ENCODE measurements around the gene STARD9. TPM values are rescaled to one million over a fixed set of nuclear protein-coding genes. Genes with fewer than 3 reads are reported as not detected.
"Not testable (repeated sequence)": the region's sequence is repeated elsewhere in the genome, so short reads cannot be mapped to it uniquely, and the experiment has no call there.

STARD9 gene
- polyA plus RNA-seq, 1 donor (not counting 4 experiments of a cell fraction or from before 2014, with no cell fraction given) = 0.76 TPM

DNA sequence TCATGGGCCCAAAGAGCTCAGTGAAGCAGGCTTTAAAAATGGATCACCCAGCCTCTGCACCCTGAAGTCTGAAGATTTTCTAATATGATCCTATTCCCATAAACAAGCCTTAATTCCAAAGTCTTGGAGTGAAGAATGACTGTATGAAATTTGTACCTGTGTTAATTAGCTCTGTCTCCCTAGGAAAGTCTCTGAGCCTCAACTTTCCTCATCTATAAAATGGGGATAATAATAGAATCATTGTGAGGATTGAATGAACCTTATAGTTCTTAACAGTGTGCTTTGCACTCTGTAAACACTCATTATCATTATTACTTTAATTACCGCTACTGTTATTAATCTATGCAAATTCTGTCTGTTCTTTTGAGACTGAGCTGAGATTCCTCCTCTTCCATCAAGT, 99.6 kb downstream of the STARD9 start:
- Histone ChIP-seq H3K27me3 (ENCODE audit: control insufficient read depth, extremely low read depth, insufficient read depth, low read length) (no peaks in the 10 kb centered on the region), H3K9me3 (ENCODE audit: control insufficient read depth, low read depth, low read length) (no peaks in the 10 kb centered on the region), H2AFZ (ENCODE audit: control insufficient read depth, low read length) (no peak overlapping the region), H3K4me2 (ENCODE audit: control insufficient read depth, extremely low read depth, insufficient read depth, low read depth, low read length) (no peak overlapping the region), H3K36me3 (ENCODE audit: control insufficient read depth in 2 of 2, extremely low read depth in 1 of 2, insufficient read depth in 2 of 2, low read length in 2 of 2) (peaks cover 0 to 2% of the 10 kb centered on the region in 2 experiments), H3K27ac (ENCODE audit: control insufficient read depth, insufficient read depth, low read length) (no peak overlapping the region), H3K9me1 (ENCODE audit: control insufficient read depth, extremely low read depth, insufficient read depth, low read length) (no peaks in the 10 kb centered on the region), H3K4me3 (ENCODE audit: control insufficient read depth in 2 of 3, extremely low read depth in 1 of 3, insufficient read depth in 2 of 3, low read depth in 1 of 3, low read length in 3 of 3) (no peak overlapping the region), H3K79me2 (ENCODE audit: control insufficient read depth, insufficient read depth, low read length) (no peaks in the 10 kb centered on the region), H3K4me1 (ENCODE audit: control insufficient read depth, extremely low read depth, insufficient read depth, low read length) (peaks cover 26% of the 10 kb centered on the region), H4K20me1 (ENCODE audit: control insufficient read depth, extremely low read depth, insufficient read depth, low read length) (peaks cover 3% of the 10 kb centered on the region), H3K9ac (ENCODE audit: control insufficient read depth, extremely low read depth, insufficient read depth, low read length) (no peak overlapping the region)
- TF ChIP-seq, protein P1, sequence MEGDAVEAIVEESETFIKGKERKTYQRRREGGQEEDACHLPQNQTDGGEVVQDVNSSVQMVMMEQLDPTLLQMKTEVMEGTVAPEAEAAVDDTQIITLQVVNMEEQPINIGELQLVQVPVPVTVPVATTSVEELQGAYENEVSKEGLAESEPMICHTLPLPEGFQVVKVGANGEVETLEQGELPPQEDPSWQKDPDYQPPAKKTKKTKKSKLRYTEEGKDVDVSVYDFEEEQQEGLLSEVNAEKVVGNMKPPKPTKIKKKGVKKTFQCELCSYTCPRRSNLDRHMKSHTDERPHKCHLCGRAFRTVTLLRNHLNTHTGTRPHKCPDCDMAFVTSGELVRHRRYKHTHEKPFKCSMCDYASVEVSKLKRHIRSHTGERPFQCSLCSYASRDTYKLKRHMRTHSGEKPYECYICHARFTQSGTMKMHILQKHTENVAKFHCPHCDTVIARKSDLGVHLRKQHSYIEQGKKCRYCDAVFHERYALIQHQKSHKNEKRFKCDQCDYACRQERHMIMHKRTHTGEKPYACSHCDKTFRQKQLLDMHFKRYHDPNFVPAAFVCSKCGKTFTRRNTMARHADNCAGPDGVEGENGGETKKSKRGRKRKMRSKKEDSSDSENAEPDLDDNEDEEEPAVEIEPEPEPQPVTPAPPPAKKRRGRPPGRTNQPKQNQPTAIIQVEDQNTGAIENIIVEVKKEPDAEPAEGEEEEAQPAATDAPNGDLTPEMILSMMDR (optimal IDR thresholded peaks at IDR 0.05 in 1 of 3, IDR thresholded peaks at IDR 0.05 in 1 of 3, conservative IDR thresholded peaks at IDR 0.05 in 1 of 3; ENCODE audit: extremely low read depth in 1 of 3, insufficient read depth in 2 of 3, low read length in 3 of 3) = no peak
- TF ChIP-seq EZH2 (IDR thresholded peaks at IDR 0.05; ENCODE audit: low read length) = no peak
- dilution Hi-C loops (cut with MboI; ENCODE audit: extremely low pct_ligation_motif_present, low sequenced_read_pairs) = no loop called here
- FAIRE-seq (no peak), DNase-seq (ENCODE audit: low read depth, low spot score) (no peak)

DNA sequence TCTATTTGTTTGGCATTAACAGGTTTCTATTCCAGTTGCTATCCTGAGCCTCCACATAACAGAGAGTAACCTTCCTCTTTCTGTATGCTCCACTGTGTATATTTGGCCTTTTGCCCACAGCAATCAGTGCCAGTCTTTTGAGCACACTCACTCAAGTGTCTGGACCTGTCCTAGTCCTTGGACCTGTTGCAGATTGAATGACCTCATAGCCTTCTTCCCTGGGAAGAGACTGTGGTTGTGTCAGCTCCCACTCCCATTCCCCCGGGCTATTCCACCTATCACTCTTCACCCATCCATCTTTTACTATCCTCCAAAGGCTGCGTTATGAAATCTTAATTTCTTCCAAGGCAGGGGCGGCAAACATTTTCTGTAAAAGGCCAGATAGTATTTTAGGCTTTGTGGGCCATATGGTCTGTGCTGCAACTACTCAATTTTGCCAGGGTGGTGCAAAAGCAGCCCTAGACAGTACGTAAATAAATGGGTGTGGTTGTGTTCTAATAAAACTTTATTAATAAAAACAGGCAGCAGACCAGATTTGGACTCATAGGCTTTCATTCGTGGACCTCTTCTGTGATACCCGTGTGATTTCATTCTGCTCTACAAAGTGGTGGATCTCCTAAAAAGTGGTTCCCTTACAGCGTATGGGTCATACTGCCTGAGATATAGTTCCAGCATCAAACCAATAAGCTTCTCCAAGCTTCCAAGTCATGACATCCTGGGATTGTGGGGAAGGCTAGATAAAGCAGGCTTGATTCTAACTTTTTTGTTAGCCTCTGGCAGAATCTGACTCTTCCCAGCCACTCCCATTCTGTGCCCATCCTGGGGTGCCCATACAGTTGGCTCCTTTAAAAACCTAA, 104.1 kb downstream of the STARD9 start:
- H3K27me3 ChIP-seq (ENCODE audit: control insufficient read depth, extremely low read depth, insufficient read depth, low read length) = no peaks in the 10 kb centered on the region
- no peak overlapping the region for H3K9ac ChIP-seq (ENCODE audit: control insufficient read depth, extremely low read depth, insufficient read depth, low read length)
- H4K20me1 ChIP-seq (ENCODE audit: control insufficient read depth, extremely low read depth, insufficient read depth, low read length) = peaks cover 3% of the 10 kb centered on the region
- DNase-seq (ENCODE audit: low read depth, low spot score) (peak; percentile 95), FAIRE-seq (peak; percentile 99)
- H3K9me1 ChIP-seq (ENCODE audit: control insufficient read depth, extremely low read depth, insufficient read depth, low read length) = no peaks in the 10 kb centered on the region
- peak overlapping the region; percentile 70 for H3K4me2 ChIP-seq (ENCODE audit: control insufficient read depth, extremely low read depth, insufficient read depth, low read depth, low read length)
- TF ChIP-seq, protein P1 (optimal IDR thresholded peaks at IDR 0.05 in 1 of 3, IDR thresholded peaks at IDR 0.05 in 1 of 3, conservative IDR thresholded peaks at IDR 0.05 in 1 of 3; ENCODE audit: extremely low read depth in 1 of 3, insufficient read depth in 2 of 3, low read length in 3 of 3) = no peak
- TF ChIP-seq EZH2 (IDR thresholded peaks at IDR 0.05; ENCODE audit: low read length) = no peak
- peak overlapping the region; percentile 71 for H3K27ac ChIP-seq (ENCODE audit: control insufficient read depth, insufficient read depth, low read length)
- H3K9me3 ChIP-seq (ENCODE audit: control insufficient read depth, low read depth, low read length) = no peaks in the 10 kb centered on the region
- no peak overlapping the region for H3K4me3 ChIP-seq (ENCODE audit: control insufficient read depth in 2 of 3, extremely low read depth in 1 of 3, insufficient read depth in 2 of 3, low read depth in 1 of 3, low read length in 3 of 3)
- peaks cover 17% of the 10 kb centered on the region for H3K4me1 ChIP-seq (ENCODE audit: control insufficient read depth, extremely low read depth, insufficient read depth, low read length)
- dilution Hi-C loops (cut with MboI; ENCODE audit: extremely low pct_ligation_motif_present, low sequenced_read_pairs) = no loop called here
- no peaks in the 10 kb centered on the region for H3K79me2 ChIP-seq (ENCODE audit: control insufficient read depth, insufficient read depth, low read length)
- H3K36me3 ChIP-seq (ENCODE audit: control insufficient read depth in 2 of 2, extremely low read depth in 1 of 2, insufficient read depth in 2 of 2, low read length in 2 of 2) = peaks cover 0 to 13% of the 10 kb centered on the region in 2 experiments
- no peak overlapping the region for H2AFZ ChIP-seq (ENCODE audit: control insufficient read depth, low read length)

DNA sequence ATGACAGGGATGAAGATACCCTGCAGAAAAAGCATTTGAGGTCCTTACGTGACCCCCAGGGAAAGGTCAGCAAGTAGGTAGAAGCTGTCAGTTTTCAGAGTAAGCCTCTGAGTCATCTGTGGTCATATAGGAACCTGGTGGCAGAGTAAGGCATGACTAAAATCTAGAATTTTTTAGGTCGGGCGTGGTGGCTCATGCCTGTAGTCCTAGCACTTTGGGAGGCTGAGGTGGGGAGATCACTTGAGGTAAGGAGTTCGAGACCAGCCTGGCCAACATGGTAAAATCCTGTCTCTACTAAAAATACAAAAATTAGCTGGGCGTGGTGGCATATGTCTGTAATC, 104.7 kb downstream of the STARD9 start:
- peak overlapping the region; percentile 70 for H3K4me2 ChIP-seq (ENCODE audit: control insufficient read depth, extremely low read depth, insufficient read depth, low read depth, low read length)
- H3K4me3 ChIP-seq (ENCODE audit: control insufficient read depth in 2 of 3, extremely low read depth in 1 of 3, insufficient read depth in 2 of 3, low read depth in 1 of 3, low read length in 3 of 3); H2AFZ ChIP-seq (ENCODE audit: control insufficient read depth, low read length); H3K27me3 ChIP-seq (ENCODE audit: control insufficient read depth, extremely low read depth, insufficient read depth, low read length); dilution Hi-C loops (cut with MboI; ENCODE audit: extremely low pct_ligation_motif_present, low sequenced_read_pairs); H3K9me3 ChIP-seq (ENCODE audit: control insufficient read depth, low read depth, low read length); H3K9me1 ChIP-seq (ENCODE audit: control insufficient read depth, extremely low read depth, insufficient read depth, low read length); H3K79me2 ChIP-seq (ENCODE audit: control insufficient read depth, insufficient read depth, low read length); H4K20me1 ChIP-seq (ENCODE audit: control insufficient read depth, extremely low read depth, insufficient read depth, low read length); H3K9ac ChIP-seq (ENCODE audit: control insufficient read depth, extremely low read depth, insufficient read depth, low read length): not testable (repeated sequence)
- peaks cover 0 to 13% of the 10 kb centered on the region in 2 experiments for H3K36me3 ChIP-seq (ENCODE audit: control insufficient read depth in 2 of 2, extremely low read depth in 1 of 2, insufficient read depth in 2 of 2, low read length in 2 of 2)
- FAIRE-seq (peak; percentile 48), DNase-seq (ENCODE audit: low read depth, low spot score) (peak; percentile 83)
- H3K4me1 ChIP-seq (ENCODE audit: control insufficient read depth, extremely low read depth, insufficient read depth, low read length) = peaks cover 17% of the 10 kb centered on the region
- peak overlapping the region; percentile 71 for H3K27ac ChIP-seq (ENCODE audit: control insufficient read depth, insufficient read depth, low read length)

Data from keratinocyte (primary cell).